Body of pancreas (tissue), 4 donors: ENCODE results near the gene MTA3. TPM values are rescaled to one million over a fixed set of nuclear protein-coding genes. Genes with fewer than 3 reads are reported as not detected.
A peak's percentile ranks its signal among the peaks of the same experiment; 100 is the strongest.

Experiments
- ATAC-seq: fragments of 150-250 bp; one replicate; pipeline ENCODE4 v1.9.1; 2016
- DNase-seq, 4 donors: peaks; one replicate each; pipeline ENCODE4 v3.0.0-alpha.2; 2019
- H3K27ac ChIP-seq, 4 donors: fragments of 200-600 bp; sonication (generic); 1 replicate in 3 of 4; 2 replicates in 1 of 4; pipeline versions ENCODE4 v1.5.1 to v1.6.1; 2016 to 2019; ENCODE audit warnings: mild to moderate bottlenecking in 1 of 4, mixed read lengths in 1 of 4, moderate library complexity in 1 of 4
- H3K27me3 ChIP-seq, 2 donors: fragments of 200-600 bp; sonication (generic); one replicate each; pipeline ENCODE4 v1.6.0; 2016; ENCODE audit warnings: mild to moderate bottlenecking in 1 of 2
- H3K36me3 ChIP-seq, 2 donors: fragments of 200-600 bp; sonication (generic); replicated peaks in 1 of 2; 2 replicates each; pipeline ENCODE4 v1.5.1; 2016; ENCODE audit warnings: low read depth in 2 of 2; ENCODE audit not compliant: insufficient read depth in 1 of 2
- H3K4me1 ChIP-seq: fragments of 200-600 bp; sonication (generic); one replicate; pipeline ENCODE4 v1.6.0; 2016
- H3K4me3 ChIP-seq, 2 donors: fragments of 200-600 bp; sonication (generic); 1 replicate in 1 of 2; 2 replicates in 1 of 2; pipeline ENCODE4 v1.5.1; 2016 to 2019
- H3K9me3 ChIP-seq, 3 donors: fragments of 200-600 bp; sonication (generic); 1 replicate in 2 of 3; 2 replicates in 1 of 3; pipeline ENCODE4 v1.5.1; 2016
- POLR2A ChIP-seq, 3 donors: fragments of 450-650 bp; IDR thresholded peaks; one replicate each; pipeline ENCODE4 v1.6.1; 2016; ENCODE audit warnings: antibody characterized with exemption in 3 of 3, mild to moderate bottlenecking in 2 of 3
- WGBS, 2 donors: methylation state at CpG; one replicate each; pipeline ENCODE4 v1.1.5; 2017; 5-methylcytosine and 5-hydroxymethylcytosine counted together
- intact Hi-C: fragments of 100-400 bp; cut with DNase I; formaldehyde crosslinking; loops from one replicate; pipeline ENCODE4 v1.15.1; 2023
- total RNA-seq, 2 donors: library from RNA; depleted of rRNA; stranded (reverse); fragments of >200 nt; gene quantifications; one replicate each; pipeline ENCODE4 v1.1.0, GENCODE V29; 2016
- TF ChIP-seq, protein P1 (sequence below), 7 experiments: fragments of 450-650 bp in 4 of 7; fragments of 200-600 bp in 3 of 7; sonication (generic) in 3 of 7; IDR thresholded peaks; one replicate each; pipeline ENCODE4 v1.5.1; 2016 to 2019; ENCODE audit warnings: antibody characterized with exemption in 7 of 7

The MTA3 gene
- total RNA-seq, 2 donors from 2014 or later = 23.1 to 31.1 TPM

DNA sequence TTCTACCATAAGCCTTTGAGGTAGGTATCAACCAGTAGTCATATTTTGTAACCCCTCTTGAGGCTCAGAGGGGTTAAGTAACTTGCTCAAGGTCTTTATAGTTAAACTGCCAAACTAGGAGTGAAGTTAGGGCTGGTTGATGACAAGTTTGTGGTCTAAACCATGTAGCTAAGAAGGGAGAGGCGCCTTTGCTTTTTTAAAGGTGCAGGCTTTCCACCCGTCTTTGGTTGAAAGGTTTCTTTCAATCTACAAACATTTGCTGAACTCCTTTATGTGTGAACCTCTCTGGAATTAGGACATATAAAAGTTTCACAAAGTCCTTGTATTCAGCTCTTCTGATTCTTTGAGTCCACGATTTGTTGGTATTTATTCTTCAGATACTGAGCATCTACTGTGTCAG lies 2.4 kb upstream of the MTA3 start:
- intact Hi-C loops = no loop called here
- DNase-seq (no peak), ATAC-seq (no peak)
- Histone ChIP-seq H3K9me3 (no peaks in the 10 kb centered on the region), H3K4me3 (no peak overlapping the region), H3K36me3 (no peaks in the 10 kb centered on the region), H3K27ac (no peak overlapping the region), H3K4me1 (peaks cover 38% of the 10 kb centered on the region), H3K27me3 (no peaks in the 10 kb centered on the region)
- TF ChIP-seq, protein P1, sequence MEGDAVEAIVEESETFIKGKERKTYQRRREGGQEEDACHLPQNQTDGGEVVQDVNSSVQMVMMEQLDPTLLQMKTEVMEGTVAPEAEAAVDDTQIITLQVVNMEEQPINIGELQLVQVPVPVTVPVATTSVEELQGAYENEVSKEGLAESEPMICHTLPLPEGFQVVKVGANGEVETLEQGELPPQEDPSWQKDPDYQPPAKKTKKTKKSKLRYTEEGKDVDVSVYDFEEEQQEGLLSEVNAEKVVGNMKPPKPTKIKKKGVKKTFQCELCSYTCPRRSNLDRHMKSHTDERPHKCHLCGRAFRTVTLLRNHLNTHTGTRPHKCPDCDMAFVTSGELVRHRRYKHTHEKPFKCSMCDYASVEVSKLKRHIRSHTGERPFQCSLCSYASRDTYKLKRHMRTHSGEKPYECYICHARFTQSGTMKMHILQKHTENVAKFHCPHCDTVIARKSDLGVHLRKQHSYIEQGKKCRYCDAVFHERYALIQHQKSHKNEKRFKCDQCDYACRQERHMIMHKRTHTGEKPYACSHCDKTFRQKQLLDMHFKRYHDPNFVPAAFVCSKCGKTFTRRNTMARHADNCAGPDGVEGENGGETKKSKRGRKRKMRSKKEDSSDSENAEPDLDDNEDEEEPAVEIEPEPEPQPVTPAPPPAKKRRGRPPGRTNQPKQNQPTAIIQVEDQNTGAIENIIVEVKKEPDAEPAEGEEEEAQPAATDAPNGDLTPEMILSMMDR (IDR thresholded peaks at IDR 0.05) = no peak
- 82 to 89% methylated on average over 3 of the region's 3 CpGs for WGBS, 2 donors

DNA sequence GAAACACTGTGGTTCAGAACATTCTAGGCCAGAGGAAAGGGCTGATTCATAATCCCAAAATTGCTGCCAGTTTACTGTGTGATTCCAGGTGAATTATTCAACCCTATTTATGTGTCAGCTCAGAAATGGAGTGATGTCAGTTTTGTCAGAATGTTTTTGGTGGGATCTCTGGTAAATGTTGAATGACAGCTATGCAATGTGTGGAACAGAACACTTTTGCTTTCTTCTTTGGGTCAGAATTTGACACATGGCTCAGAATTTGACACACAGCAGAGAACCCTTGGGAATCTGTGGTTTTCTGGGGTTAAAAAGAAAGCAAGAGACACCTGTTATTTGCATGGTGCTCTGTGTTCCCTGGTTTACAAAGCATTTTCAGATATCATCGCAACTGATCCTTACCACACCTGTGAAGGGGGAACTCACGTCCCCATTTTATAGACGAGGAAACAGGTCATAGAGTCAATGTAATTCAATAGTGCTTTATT lies 1.6 kb upstream of the MTA3 start:
- Histone ChIP-seq H3K4me3 (no peak overlapping the region), H3K27me3 (no peaks in the 10 kb centered on the region), H3K36me3 (no peaks in the 10 kb centered on the region), H3K4me1 (peaks cover 33% of the 10 kb centered on the region), H3K27ac (peak overlapping the region in 2 of 4 donors; percentile 84 to 88), H3K9me3 (no peaks in the 10 kb centered on the region)
- TF ChIP-seq, protein P1 (IDR thresholded peaks at IDR 0.05) = no peak
- no peak for TF ChIP-seq POLR2A (IDR thresholded peaks at IDR 0.05)
- intact Hi-C loops = no loop called here
- DNase-seq (no peak), ATAC-seq (no peak)
- 34 to 40% methylated on average over 3 of the region's 3 CpGs for WGBS, 2 donors

DNA sequence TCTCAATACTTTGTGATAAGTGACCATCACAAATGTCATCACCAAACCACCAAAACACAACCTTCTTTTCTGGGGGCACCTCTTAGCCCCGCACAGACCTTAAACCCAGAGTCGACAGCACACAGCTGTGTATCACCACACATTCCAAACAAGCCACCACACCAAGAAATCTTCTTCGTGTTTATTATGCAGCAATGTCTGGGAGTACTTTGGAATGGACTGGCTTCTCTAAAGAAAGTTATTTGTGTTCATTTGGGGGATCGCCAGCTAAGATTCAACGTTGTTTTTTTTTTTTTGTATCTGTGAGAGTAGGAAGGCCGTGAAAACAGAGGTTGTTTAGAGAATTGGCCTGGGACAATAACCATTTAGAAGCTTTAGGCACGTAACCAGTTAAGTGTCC lies 1.1 kb upstream of the MTA3 start:
- H3K4me3 ChIP-seq = no peak overlapping the region
- TF ChIP-seq, protein P1 (IDR thresholded peaks at IDR 0.05) = no peak
- TF ChIP-seq POLR2A (IDR thresholded peaks at IDR 0.05) = no peak
- H3K27ac ChIP-seq = peak overlapping the region; percentile 84 to 97 (median 90)
- no peaks in the 10 kb centered on the region for H3K36me3 ChIP-seq
- ATAC-seq (no peak), DNase-seq (no peak)
- H3K4me1 ChIP-seq = peaks cover 29% of the 10 kb centered on the region
- H3K27me3 ChIP-seq = no peaks in the 10 kb centered on the region
- WGBS, 2 donors = 56 to 58% methylated on average over 7 of the region's 7 CpGs
- no peaks in the 10 kb centered on the region for H3K9me3 ChIP-seq
- intact Hi-C loops = no loop called here

DNA sequence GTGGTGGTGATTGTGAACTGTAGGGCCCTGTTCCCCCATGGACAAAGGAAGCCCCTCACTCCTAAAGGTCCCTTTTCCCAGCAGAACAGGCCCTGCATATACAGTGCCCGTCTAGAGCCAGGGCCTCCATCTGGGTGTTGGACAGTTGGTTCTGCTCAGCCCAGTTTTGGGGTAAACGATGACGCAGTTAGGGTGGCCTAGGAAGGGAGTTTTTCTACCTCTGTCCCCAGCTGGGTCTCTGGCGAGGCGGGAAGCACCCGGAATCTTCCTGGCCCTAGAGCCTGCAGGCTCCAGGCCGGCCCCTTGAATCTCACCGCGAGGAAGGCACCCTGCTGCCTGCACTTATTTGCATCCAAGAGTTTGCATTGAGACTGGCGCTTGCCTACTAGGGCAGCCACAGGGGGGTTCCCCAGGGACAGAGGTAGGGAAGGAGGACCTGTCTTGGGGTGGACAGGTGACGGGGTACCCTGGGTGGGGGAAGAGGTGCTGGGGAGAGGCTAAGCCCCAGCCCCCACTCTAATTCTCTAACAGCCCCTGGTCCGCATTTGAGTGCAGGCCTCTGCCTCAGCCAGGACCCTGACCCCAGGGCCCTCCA lies 529 bp upstream of the MTA3 start:
- no peaks in the 10 kb centered on the region for H3K36me3 ChIP-seq
- peak overlapping the region; percentile 84 to 97 (median 90) for H3K27ac ChIP-seq
- intact Hi-C loops = no loop called here
- no peaks in the 10 kb centered on the region for H3K27me3 ChIP-seq
- H3K4me1 ChIP-seq = peaks cover 29% of the 10 kb centered on the region
- DNase-seq (peak; percentile 24 to 50 (median 38)), ATAC-seq (peak; percentile 50)
- 24 to 35% methylated on average over 10 to 12 of the region's 12 CpGs for WGBS, 2 donors
- TF ChIP-seq, protein P1 (IDR thresholded peaks at IDR 0.05) = no peak
- peak in 1 of 3 donors; percentile 16 for TF ChIP-seq POLR2A (IDR thresholded peaks at IDR 0.05)
- no peaks in the 10 kb centered on the region for H3K9me3 ChIP-seq
- no peak overlapping the region for H3K4me3 ChIP-seq
